HuH-7 (cell line): ENCODE results near the gene PRKG2.
"Not testable (repeated sequence)": the region's sequence is repeated elsewhere in the genome, so short reads cannot be mapped to it uniquely, and the experiment has no call there.

Experiments used
- DNase-seq: peaks from one replicate; pipeline ENCODE4 v3.0.0; 2011; ENCODE audit warnings: low spot score

Gene PRKG2

DNA sequence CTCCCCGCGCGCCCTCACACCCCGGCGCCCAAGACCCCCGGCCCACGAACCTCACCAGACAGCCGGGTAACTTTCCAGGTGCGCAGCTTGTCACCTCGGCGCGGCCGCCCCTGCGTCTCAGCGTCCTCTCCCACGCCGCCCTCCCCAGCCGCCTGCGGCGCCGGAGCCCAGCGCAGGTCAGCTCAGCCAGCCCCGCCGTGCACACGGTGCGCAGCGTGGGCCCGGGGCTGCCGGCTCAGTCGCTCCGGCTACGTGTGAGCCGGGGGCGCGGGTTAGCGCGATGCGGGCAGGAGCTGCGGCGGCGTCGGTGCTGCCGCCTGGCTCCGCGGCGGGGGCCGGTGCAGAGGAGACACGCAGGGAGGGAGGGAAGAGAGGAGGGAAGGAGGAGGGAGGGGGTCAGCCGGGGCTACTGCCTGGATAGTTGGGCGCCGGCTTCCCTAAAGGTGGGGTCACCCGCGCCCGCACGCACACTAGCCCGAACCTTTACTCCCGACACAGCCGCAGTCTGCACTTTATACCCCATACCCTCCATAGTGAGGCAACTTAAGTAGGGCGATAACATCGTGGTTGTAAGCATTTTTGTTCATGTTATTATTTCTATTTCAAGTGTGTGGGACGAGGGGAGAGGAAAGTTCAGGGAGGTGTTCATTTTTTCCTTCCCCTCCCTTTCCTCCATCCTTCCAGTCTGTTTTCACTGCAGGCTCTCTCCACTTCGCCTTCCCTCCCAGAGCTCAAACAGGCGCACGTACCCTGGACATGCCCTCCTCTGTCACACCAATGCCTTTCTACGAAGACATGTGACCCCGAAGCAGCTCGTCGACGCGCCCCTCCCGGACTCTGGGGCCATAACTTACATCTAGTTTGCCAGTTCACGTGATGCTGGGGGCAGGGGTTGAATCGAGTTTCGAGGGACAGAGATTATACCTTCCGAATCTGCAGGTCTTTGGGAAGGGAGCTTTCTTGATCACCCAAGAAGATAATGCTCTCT lies at the start of gene PRKG2:
Gene PRKG2 (minus strand): TSS at position 342 of the 988 bp plus-strand sequence. CDS start 10,175 bp downstream, outside the sequence.
- DNase-seq: no peak

- no peak for DNase-seq
These were observed 45.5 kb upstream of the PRKG2 start for GRCh38 chr4:81260443-81261101.

GRCh38 chr4:81258841-81259550 lies 44.0 kb upstream of the PRKG2 start:
- no peak for DNase-seq

DNA sequence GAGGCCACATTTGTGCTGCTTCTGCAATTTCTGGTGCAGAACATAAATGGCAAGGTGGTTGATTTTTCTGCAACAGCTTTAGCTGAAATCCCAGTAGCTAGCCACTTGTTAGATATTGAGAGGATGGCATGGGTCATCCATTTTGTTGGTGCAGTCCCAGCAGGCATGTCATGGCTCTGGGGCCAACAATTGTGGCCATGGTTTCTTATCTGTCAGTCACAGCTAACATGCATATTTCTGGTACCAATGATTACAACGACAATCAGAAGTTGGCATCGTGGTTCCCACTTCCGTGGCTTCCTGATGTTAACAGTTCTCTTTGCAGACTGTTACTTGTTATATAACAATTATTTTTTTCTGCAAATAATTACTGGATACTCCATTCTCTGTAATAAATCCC lies 42.8 kb upstream of the PRKG2 start:
- no peak for DNase-seq

- DNase-seq: no peak
These were observed 42.0 kb upstream of the PRKG2 start for GRCh38 chr4:81257021-81257420.

DNA sequence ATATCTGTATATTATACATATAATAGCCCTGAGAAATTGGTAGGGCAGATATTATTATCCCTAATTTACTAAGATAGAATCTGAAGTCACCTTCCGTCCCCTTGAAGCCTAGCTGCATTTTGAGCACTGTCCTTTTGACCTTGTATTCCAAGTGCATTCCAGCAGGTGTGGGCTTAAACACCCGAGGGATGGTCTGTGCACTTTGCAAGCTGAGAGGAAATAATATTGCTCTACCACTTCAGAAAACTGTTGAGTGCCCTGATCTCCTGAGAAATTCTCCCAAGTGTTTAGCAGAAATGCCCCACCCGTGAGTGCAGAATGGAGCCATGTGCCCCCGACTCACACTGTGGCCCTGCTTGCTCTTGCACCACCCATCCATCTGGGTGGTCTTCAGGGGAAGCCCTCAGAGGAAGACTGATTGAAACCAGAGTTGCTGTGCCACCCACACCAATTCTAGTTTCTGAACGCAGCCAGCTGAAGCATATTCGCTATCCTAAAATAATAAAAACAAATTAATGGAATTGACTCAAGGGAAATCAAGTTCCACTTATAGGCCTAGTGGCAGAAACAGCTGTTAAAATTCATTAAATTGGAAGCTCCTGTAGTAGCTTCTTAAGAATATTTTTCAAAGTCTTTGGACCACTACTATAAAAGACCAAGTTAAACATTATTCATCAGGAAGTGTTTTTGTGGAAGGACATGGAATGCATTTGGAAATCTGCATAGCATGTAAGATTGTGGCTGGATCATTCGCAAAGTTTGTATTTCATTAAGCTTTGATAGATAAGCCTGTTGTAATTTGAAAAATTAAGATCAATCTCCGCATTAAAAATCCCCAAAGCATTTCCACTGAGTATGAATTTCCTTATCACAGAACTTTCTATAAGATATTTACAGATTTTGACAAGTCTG lies 41.3 kb upstream of the PRKG2 start:
- DNase-seq: no peak

- DNase-seq: no peak
These were observed 40.5 kb upstream of the PRKG2 start for GRCh38 chr4:81255524-81255923.

DNA sequence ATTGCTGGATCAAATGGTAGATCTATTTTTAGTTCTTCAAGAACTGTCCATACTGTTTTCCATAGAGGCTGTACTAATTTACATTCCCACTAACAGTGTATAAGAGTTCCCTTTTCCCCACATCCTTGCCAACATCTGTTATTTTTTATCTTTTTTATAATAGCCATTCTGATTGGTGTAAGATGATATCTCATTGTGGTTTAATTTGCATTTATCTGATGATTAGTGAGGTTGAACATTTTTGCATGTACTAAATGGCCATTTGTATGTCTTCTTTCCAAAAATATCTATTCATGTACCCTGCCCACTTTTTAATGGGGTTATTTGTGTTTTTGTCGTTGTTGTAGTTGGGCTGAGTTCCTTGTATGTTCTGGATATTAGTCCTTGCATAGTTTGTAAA lies 35.4 kb upstream of the PRKG2 start:
- no peak for DNase-seq

DNA sequence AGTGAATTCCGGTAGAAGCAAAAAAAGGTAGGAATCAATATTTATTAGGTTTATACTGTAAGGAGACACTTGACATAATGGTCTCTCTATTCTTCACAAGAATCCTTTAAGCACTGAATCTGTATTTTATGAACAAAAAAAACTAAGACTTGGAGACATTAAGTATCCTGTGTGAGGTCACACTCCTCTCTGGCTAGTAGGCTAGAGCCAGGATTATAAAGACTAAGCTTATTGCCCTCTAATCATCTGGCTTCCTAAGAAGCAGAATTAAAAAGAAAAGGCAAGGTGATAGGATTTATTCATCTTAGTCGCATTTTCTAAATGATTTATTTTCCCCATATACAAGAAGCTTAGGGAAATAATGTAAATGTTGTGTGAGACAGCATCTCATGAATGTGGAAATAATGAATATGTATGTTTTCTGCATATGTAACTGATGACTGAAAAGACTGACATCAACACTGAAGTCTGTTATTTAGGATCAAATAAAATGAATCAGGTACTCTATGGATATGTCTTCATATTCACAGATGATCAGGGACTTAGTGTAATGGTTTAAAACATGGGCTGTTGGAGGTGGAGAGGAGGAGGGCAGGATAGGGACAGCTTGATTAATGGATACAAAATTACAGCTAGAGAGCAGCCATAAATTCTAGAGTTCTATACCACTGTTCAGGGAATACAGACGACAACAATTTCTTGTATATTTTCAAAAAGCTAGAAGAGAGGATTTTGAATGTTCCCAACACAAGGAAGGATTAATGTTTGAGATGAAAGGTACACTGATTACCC lies 30.4 kb upstream of the PRKG2 start:
- DNase-seq: no peak

DNA sequence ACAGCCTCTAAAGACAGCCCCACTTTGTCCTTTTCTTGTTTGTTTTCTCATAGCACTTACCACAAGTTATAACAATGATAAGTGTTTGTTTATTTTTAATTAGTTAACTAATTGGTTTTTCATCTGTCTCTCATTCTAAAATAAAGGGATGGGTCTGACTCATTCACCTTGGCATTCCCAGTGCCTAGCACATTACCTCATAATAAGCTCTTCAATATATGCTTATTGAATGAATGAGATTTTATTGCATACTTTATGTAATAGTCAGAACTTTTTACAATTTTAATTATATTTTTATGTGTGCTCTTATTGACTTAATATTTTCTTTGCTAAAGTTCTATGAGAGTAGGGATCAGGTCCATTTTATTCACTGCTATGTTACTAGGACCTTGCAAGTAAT lies 22.8 kb upstream of the PRKG2 start:
- no peak for DNase-seq

DNA sequence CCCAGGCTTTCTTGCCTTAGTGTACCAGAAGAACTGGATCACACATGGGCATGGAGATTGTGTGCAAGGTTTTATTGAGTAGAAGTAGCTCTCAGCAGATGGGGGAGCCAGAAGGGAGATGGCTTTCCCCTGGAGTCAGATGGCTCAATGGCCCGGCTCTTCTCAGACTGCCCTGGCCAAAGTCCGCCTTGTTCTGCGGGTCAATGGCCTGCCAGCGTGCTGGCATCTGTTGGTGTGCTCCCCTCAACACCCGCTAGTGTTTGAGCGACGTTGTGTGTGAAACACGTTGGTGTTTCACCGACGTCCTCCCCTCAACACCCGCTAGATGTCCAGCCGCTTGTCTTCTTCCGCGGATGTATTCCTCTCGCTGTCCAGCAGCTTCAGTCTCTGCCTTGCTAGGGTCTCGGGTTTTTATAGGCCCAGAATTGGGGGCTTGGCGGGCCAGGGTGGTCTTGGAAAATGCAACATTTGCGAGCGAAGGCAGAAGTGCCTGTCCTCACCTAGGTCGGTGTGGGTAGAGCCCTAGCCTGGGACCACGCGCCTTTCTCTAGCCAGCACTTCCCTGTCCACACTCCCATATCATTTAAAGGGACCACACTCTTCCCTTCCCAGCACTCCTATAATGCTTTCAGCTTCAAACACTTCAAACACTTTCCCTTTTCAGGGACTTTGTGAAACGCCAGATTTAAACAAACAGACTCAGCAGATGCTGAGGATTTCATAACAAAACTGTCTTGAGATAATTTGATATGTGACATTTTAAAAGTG lies 21.1 kb upstream of the PRKG2 start:
- no peak for DNase-seq

GRCh38 chr4:81227968-81228367 lies 12.9 kb upstream of the PRKG2 start:
- DNase-seq: no peak

- DNase-seq: no peak
These were observed 12.1 kb upstream of the PRKG2 start for GRCh38 chr4:81227138-81227537.

DNA sequence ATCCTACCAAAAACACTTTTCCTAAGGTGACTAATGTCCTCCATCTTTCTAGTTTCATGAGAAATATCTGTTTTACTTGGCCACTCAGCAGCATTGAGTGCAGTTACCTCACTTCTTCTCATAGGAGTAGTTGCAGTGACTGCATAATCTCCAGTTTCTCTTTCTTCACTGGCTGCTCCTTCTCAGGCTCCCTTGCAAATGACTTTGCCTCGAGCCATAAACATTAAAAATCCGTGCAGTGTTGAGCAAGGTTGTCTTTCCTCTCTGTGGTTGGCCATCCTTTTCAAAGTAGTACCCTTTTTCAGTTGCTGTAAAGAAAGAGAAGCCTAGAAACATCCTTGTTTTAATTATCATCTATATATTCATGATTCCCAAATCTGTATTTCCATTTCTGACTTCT lies 10.2 kb upstream of the PRKG2 start:
- no peak for DNase-seq

DNA sequence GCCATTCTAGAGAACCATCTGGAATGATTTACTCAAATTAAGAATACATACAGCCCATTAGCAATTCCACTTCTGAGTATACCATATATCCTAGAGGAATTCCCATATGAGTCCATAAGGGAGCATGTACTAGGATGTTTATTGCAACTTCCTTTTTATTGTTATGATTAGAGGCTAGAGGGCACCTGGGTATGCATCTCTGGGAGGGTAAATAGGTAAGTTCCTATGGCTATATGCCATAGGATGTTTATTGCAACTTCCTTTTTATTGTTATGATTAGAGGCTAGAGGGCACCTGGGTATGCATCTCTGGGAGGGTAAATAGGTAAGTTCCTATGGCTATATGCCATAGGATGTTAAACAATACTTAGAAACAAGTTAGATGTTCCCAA lies 7.1 kb upstream of the PRKG2 start:
- DNase-seq: not testable (repeated sequence)

GRCh38 chr4:81221303-81222081 lies 6.5 kb upstream of the PRKG2 start:
- DNase-seq: no peak

DNA sequence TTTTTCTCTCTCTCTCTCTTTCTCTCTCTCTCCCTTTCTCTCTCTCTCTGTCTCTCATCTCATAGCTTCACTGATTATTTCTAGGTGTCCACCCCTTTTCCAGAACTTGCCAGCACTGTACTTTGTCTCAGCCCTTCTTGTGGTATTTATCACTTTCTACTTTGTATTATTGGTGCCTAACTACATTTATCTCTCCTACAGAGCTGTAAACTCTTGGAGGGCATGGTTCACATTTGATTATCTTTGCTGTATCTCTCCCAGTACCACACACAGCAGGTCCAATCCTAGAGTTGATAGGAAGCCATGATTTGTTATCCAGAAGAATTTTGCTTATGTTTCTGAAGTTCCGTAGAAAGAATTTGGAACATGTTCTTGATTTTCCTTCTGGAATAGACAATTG lies 5.2 kb upstream of the PRKG2 start:
- no peak for DNase-seq

GRCh38 chr4:81218206-81218605 lies 3.2 kb upstream of the PRKG2 start:
- no peak for DNase-seq

GRCh38 chr4:81217779-81218178 lies 2.8 kb upstream of the PRKG2 start:
- no peak for DNase-seq
